Osteocyte (in vitro differentiated cells): ENCODE data around the gene DAB2IP. TPM values are rescaled to one million over a fixed set of nuclear protein-coding genes. Genes with fewer than 3 reads are reported as not detected.

Experiments used
- DNase-seq: peaks from one replicate; pipeline ENCODE4 v3.0.0; 2021; ENCODE audit warnings: mixed read lengths; ENCODE audit not compliant: unreplicated experiment; ENCODE audit errors: extremely low spot score
- H3K27ac Mint-ChIP-seq: one replicate; pipeline ENCODE4 v1.8.0; 2021; ENCODE audit warnings: mild to moderate bottlenecking, mixed read lengths; ENCODE audit not compliant: unreplicated experiment
- H3K27me3 Mint-ChIP-seq: one replicate; pipeline ENCODE4 v1.8.0; 2021; ENCODE audit warnings: mixed read lengths; ENCODE audit not compliant: unreplicated experiment
- H3K36me3 Mint-ChIP-seq: one replicate; pipeline ENCODE4 v1.8.0; 2021; ENCODE audit warnings: mixed read lengths; ENCODE audit not compliant: unreplicated experiment
- H3K4me1 Mint-ChIP-seq: one replicate; pipeline ENCODE4 v1.8.0; 2021; ENCODE audit warnings: mixed read lengths; ENCODE audit not compliant: unreplicated experiment
- H3K4me3 Mint-ChIP-seq: one replicate; pipeline ENCODE4 v1.8.0; 2021; ENCODE audit warnings: mild to moderate bottlenecking, moderate library complexity, mixed read lengths; ENCODE audit not compliant: unreplicated experiment
- H3K9me3 Mint-ChIP-seq: one replicate; pipeline ENCODE4 v1.8.0; 2021; ENCODE audit warnings: mixed read lengths; ENCODE audit not compliant: unreplicated experiment
- total RNA-seq: library from RNA; stranded (reverse); gene quantifications from 2 replicates; pipeline ENCODE4 v1.2.1, GENCODE V29; 2021
- TF ChIP-seq, protein P1 (sequence below): fragments of 200-600 bp; sonication (generic); IDR thresholded peaks from 2 replicates; pipeline ENCODE4 v1.5.0; 2021; ENCODE audit warnings: antibody characterized with exemption, mild to moderate bottlenecking, moderate library complexity

Gene DAB2IP
- total RNA-seq, 1 donor from 2014 or later, result 43.6 TPM

DNA sequence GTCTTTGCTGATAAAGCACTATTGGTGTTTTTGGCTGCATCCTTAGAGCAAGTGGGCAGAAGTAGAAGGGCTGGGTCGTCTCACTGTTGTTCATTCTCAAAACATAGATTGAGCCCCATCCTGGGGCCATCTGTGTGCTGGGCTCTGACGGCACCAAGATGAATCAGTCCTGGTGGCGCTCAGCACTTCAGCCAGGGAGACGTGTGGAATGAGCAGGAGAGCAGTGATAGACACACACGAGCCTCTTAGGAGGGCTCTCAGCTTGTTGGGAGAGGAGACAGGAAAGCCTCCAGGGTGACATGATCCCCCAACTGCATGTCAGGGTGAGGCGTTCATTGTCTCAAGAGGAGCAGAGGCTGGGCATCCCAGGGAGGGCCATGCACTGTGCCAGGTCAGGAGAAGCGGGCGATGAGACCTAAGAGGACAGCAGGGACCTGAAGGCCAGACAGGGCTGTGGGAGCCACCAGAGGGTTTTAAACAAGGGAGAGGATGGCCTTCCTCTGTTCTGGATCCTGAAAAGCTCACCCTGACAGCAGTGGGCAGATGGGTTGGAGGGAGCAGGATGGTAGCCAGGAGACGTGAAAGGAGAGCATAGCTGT, 115.8 kb downstream of the DAB2IP start:
- peaks cover 52% of the 10 kb centered on the region for H3K4me1 Mint-ChIP-seq
- no peaks in the 10 kb centered on the region for H3K9me3 Mint-ChIP-seq
- H3K27me3 Mint-ChIP-seq, result no peaks in the 10 kb centered on the region
- peaks cover 30% of the 10 kb centered on the region for H3K36me3 Mint-ChIP-seq
- H3K27ac Mint-ChIP-seq, result no peak overlapping the region
- no peak for DNase-seq
- TF ChIP-seq, protein P1, sequence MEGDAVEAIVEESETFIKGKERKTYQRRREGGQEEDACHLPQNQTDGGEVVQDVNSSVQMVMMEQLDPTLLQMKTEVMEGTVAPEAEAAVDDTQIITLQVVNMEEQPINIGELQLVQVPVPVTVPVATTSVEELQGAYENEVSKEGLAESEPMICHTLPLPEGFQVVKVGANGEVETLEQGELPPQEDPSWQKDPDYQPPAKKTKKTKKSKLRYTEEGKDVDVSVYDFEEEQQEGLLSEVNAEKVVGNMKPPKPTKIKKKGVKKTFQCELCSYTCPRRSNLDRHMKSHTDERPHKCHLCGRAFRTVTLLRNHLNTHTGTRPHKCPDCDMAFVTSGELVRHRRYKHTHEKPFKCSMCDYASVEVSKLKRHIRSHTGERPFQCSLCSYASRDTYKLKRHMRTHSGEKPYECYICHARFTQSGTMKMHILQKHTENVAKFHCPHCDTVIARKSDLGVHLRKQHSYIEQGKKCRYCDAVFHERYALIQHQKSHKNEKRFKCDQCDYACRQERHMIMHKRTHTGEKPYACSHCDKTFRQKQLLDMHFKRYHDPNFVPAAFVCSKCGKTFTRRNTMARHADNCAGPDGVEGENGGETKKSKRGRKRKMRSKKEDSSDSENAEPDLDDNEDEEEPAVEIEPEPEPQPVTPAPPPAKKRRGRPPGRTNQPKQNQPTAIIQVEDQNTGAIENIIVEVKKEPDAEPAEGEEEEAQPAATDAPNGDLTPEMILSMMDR, result no peak
- H3K4me3 Mint-ChIP-seq, result no peak overlapping the region

DNA sequence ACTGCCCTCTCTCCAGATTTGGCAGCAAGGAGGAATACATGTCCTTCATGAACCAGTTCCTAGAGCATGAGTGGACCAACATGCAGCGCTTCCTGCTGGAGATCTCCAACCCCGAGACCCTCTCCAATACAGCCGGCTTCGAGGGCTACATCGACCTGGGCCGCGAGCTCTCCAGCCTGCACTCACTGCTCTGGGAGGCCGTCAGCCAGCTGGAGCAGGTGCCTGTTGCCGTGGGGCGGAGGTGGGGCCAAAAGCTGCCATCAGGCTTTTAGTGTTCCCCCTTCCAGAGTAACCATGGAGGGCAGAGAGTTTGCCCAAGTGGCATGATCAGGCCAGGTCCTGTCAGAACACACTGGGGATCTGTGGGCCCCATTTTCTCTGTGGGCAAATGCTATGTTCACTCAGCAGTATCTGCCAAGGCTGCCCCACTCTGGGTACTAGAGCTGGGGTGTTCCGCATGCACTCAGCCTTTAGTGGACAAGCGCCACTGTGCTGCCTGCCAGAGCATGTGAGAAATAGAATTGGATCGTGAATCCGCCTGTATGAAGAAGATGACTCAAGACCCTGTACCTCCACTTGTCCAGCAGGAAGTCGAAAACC, 117.1 kb downstream of the DAB2IP start:
- no peak for DNase-seq
- H3K4me1 Mint-ChIP-seq, result peaks cover 52% of the 10 kb centered on the region
- peaks cover 30% of the 10 kb centered on the region for H3K36me3 Mint-ChIP-seq
- TF ChIP-seq, protein P1, result no peak
- H3K9me3 Mint-ChIP-seq, result no peaks in the 10 kb centered on the region
- H3K4me3 Mint-ChIP-seq, result no peak overlapping the region
- no peaks in the 10 kb centered on the region for H3K27me3 Mint-ChIP-seq
- no peak overlapping the region for H3K27ac Mint-ChIP-seq

DNA sequence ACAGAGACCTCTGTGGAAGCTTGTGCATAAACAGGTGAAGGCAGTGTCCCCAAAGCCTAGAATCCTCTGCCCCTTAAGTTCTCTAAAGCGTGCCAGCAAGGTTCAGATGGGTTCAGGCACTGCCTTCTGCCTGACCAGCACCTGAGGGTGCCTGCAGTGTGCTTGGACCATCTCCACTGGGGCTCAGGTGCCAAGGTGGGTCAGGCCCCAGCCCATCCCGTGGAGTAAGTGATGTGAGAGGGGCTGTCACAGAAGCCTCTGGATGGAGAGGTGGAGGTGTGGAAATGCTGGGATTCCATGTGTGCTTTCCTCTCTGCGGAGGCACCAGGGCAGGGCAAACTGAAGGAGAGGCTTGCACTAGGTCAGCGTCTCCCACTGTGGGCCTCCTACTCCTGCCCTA, 118.5 kb downstream of the DAB2IP start:
- Mint-ChIP-seq H3K27ac (no peak overlapping the region), H3K4me3 (no peak overlapping the region), H3K27me3 (no peaks in the 10 kb centered on the region), H3K9me3 (no peaks in the 10 kb centered on the region), H3K4me1 (peaks cover 44% of the 10 kb centered on the region), H3K36me3 (peaks cover 33% of the 10 kb centered on the region)
- TF ChIP-seq, protein P1, result no peak
- no peak for DNase-seq

DNA sequence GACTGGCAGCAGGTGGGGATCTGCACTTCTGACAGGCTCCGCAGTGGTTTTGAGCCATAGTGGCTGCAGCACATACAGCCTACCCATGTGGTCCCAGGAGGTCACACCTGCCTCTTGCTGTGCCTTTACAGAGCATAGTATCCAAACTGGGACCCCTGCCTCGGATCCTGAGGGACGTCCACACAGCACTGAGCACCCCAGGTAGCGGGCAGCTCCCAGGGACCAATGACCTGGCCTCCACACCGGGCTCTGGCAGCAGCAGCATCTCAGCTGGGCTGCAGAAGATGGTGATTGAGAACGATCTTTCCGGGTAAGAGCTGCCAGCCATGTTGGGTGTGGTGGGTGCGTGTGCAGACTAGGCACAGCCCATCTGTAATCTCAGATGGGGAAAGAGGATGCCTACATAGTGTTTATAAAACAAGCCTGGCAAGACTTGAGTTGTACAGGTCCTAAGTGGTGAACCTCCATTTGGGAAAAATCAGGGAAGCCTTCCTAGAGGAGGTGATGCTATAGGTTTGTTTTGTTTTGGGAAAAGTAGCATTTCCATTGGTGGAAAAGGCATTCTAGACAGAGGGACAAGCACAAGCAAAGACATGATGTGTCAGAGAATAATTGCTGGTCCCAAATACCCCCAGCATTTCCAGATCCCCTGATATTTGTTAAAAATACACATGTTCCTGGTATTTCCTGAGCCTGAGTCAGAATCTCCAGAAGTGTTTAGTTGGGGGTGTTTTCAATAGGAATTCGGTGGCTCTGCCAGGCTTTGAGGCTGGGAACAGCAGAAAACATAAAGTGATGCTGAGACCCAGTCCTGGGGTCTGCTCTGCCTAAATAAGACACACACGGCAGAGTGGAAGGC, 119.2 kb downstream of the DAB2IP start:
- Mint-ChIP-seq H3K4me1 (peaks cover 39% of the 10 kb centered on the region), H3K9me3 (no peaks in the 10 kb centered on the region), H3K36me3 (peaks cover 40% of the 10 kb centered on the region), H3K4me3 (no peak overlapping the region), H3K27me3 (no peaks in the 10 kb centered on the region), H3K27ac (peak overlapping the region; percentile 70)
- TF ChIP-seq, protein P1, result no peak
- no peak for DNase-seq

DNA sequence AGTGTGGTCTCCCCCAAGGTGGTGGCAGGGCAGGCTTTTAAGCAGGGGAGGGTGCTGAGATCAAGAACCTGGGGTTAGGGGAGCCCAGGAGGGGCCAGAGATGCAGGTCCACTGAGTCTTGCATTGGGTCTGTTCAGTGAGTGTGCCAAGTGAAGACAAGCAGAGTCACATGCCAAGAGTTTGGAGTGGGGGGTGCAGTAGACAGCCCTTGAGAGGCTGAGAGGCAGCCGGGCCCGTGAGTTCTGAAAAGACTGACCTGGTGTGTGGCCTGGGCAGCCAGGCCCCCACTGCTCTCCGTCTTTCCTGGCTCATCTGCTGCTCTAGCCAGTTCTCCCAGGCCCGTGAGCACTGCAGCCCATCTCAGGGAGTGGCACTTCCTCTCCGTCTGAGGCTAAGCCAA, 120.0 kb downstream of the DAB2IP start:
- Mint-ChIP-seq H3K4me3 (no peak overlapping the region), H3K36me3 (peaks cover 45% of the 10 kb centered on the region), H3K4me1 (peaks cover 32% of the 10 kb centered on the region), H3K27me3 (no peaks in the 10 kb centered on the region), H3K27ac (peak overlapping the region; percentile 70), H3K9me3 (no peaks in the 10 kb centered on the region)
- DNase-seq, result no peak
- TF ChIP-seq, protein P1, result no peak
